OCI-LY1 (cell line): ENCODE results near the gene CRACDL.

Source experiments
- H2AFZ ChIP-seq: fragments of 200-600 bp; sonication (generic), shearing (Covaris generic); 2 replicates; pipeline ENCODE4 v1.6.0; 2014; ENCODE audit warnings: antibody characterized with exemption, mild to moderate bottlenecking, low read length
- H3F3A ChIP-seq: fragments of 200-600 bp; sonication (generic), shearing (Covaris generic); 2 replicates; pipeline ENCODE4 v1.6.0; 2014; ENCODE audit warnings: mild to moderate bottlenecking, antibody characterized with exemption, low read length, moderate library complexity; ENCODE audit not compliant: insufficient read depth
- H3K27ac ChIP-seq: fragments of 200-600 bp; sonication (generic); 2 replicates; pipeline ENCODE4 v1.5.1; 2014; ENCODE audit warnings: low read length, mixed run types, mild to moderate bottlenecking, low read depth; ENCODE audit not compliant: poor library complexity, severe bottlenecking
- H3K27me3 ChIP-seq: fragments of 200-600 bp; sonication (generic); 2 replicates; pipeline ENCODE4 v1.6.0; 2014; ENCODE audit warnings: antibody characterized with exemption, mild to moderate bottlenecking, low read length, moderate library complexity; ENCODE audit not compliant: insufficient read depth
- H3K36me3 ChIP-seq: fragments of 200-600 bp; sonication (generic); 2 replicates; pipeline ENCODE4 v1.6.1; 2014; ENCODE audit warnings: mild to moderate bottlenecking, antibody characterized with exemption, low read length, moderate library complexity, mixed read lengths; ENCODE audit not compliant: insufficient read depth
- H3K4me1 ChIP-seq: fragments of 200-600 bp; sonication (generic); 2 replicates; pipeline ENCODE4 v1.5.1; 2014; ENCODE audit warnings: mild to moderate bottlenecking, low read length, moderate library complexity; ENCODE audit not compliant: insufficient read depth, severe bottlenecking
- H3K4me2 ChIP-seq: fragments of 200-600 bp; sonication (generic), shearing (Covaris generic); 2 replicates; pipeline ENCODE4 v1.6.1; 2014; ENCODE audit warnings: low read length
- H3K4me3 ChIP-seq: fragments of 200-600 bp; sonication (generic); 2 replicates; pipeline ENCODE4 v1.5.1; 2014; ENCODE audit warnings: low read length, low read depth, mild to moderate bottlenecking, mixed read lengths; ENCODE audit not compliant: poor library complexity, severe bottlenecking
- H3K79me2 ChIP-seq: fragments of 200-600 bp; shearing (Covaris generic); 2 replicates; pipeline ENCODE4 v1.6.1; 2016; ENCODE audit warnings: mixed run types, low read length, mixed read lengths; ENCODE audit not compliant: insufficient read depth
- H3K9ac ChIP-seq: fragments of 200-600 bp; sonication (generic), shearing (Covaris generic); 2 replicates; pipeline ENCODE4 v1.6.1; 2014; ENCODE audit warnings: mild to moderate bottlenecking, low read length, mixed read lengths
- H3K9me2 ChIP-seq: fragments of 200-600 bp; sonication (generic), shearing (Covaris generic); 2 replicates; pipeline ENCODE4 v1.6.1; 2014; ENCODE audit warnings: low read depth, mild to moderate bottlenecking, low read length, mixed read lengths
- H3K9me3 ChIP-seq: fragments of 200-600 bp; shearing (Covaris generic); 2 replicates; pipeline ENCODE4 v1.6.1; 2014; ENCODE audit warnings: low read length, mixed read lengths
- H4K20me1 ChIP-seq: fragments of 200-600 bp; sonication (generic), shearing (Covaris generic); 2 replicates; pipeline ENCODE4 v1.6.0; 2016; ENCODE audit warnings: mild to moderate bottlenecking, low read length; ENCODE audit not compliant: insufficient read depth
- EZH2 ChIP-seq: fragments of 200-600 bp; sonication (generic), shearing (Covaris generic); IDR thresholded peaks from 2 replicates; pipeline ENCODE4 v1.8.0; 2017; ENCODE audit warnings: borderline replicate concordance, mixed run types, mild to moderate bottlenecking, antibody characterized with exemption, low read length, moderate library complexity, mixed read lengths
- TF ChIP-seq, protein P1 (sequence below): fragments of 200-600 bp; sonication (generic), shearing (Covaris generic); IDR thresholded peaks from 2 replicates; pipeline ENCODE4 v1.5.1; 2017; ENCODE audit warnings: mild to moderate bottlenecking, antibody characterized with exemption, low read length, moderate library complexity, mixed read lengths

The CRACDL gene

DNA sequence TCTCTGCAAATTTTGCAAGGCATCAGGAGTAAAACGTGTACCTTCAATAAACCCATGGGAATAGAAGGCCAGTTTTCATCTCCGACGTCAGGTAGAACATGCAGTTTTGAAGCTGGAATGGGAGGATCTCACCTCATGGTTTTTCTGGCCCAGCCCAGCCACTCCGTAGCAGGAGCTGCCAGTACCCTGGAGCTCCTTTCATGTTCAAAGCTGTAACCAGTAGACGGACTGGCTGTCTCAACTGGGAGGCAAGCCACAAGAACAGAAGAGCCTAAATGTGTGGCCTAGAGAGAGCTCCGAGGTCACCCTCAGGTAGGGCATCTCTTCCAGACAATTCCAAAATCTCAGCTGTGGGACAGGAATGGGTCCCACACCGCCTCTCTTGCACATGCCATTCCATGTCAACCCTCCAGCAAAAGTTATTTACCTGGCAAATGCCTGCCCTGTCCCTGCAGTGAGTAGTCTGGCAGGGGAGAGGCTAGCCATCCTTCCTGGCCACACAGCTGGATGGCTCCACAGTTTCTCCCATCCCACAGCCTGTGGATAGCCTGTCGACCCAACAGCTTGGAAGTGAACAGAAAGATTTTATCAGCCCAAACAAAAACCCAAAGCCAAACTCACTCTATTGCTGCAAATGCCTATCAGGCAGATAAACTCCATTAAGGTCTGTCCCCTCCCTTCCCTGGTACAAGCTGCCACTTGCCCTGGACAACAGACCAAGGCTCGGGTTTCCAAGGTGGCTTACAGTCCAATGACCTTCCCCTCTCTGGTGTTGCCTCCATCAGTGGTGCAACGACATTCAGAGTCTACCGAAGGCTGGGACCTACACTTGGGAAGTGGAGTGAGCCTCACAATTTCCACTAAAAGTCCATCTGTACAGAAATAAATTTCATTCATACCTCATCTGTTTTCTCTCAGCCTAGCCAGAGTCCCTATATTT is 27.8 kb downstream of the CRACDL start:
- H2AFZ ChIP-seq, result no peak overlapping the region
- no peaks in the 10 kb centered on the region for H3K9me3 ChIP-seq
- no peaks in the 10 kb centered on the region for H3K36me3 ChIP-seq
- H3K4me2 ChIP-seq, result peak overlapping the region; percentile 12; the same call in 1 of the 2 replicates
- no peaks in the 10 kb centered on the region for H4K20me1 ChIP-seq
- H3K4me1 ChIP-seq, result peaks cover 38% of the 10 kb centered on the region
- H3F3A ChIP-seq, result no peaks in the 10 kb centered on the region
- no peak overlapping the region for H3K9ac ChIP-seq
- peak overlapping the region; percentile 80 for H3K27ac ChIP-seq
- no peaks in the 10 kb centered on the region for H3K79me2 ChIP-seq
- TF ChIP-seq, protein P1, sequence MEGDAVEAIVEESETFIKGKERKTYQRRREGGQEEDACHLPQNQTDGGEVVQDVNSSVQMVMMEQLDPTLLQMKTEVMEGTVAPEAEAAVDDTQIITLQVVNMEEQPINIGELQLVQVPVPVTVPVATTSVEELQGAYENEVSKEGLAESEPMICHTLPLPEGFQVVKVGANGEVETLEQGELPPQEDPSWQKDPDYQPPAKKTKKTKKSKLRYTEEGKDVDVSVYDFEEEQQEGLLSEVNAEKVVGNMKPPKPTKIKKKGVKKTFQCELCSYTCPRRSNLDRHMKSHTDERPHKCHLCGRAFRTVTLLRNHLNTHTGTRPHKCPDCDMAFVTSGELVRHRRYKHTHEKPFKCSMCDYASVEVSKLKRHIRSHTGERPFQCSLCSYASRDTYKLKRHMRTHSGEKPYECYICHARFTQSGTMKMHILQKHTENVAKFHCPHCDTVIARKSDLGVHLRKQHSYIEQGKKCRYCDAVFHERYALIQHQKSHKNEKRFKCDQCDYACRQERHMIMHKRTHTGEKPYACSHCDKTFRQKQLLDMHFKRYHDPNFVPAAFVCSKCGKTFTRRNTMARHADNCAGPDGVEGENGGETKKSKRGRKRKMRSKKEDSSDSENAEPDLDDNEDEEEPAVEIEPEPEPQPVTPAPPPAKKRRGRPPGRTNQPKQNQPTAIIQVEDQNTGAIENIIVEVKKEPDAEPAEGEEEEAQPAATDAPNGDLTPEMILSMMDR, result no peak
- no peak for TF ChIP-seq EZH2
- no peaks in the 10 kb centered on the region for H3K9me2 ChIP-seq
- no peak overlapping the region for H3K4me3 ChIP-seq
- no peaks in the 10 kb centered on the region for H3K27me3 ChIP-seq

DNA sequence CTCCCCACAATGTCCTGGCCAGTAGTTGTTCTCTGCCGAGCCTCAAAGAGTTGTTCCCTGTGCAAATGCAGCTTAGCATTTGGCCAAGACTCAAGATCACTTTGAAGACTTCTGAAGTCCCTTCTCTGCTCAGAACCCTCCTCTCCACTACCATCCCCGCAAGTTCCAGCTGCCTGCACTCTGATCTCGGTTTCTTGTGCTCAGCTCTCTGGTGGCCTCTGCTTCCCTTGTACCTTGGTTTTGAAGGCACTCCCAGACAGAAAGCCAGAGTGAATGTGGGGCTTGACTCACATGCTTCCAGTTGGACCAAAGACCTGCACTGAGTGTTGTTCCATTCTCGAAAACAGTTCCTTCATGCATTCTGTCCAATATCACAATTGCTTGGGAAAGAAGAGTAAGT is 28.6 kb downstream of the CRACDL start:
- H3K4me2 ChIP-seq, result no peak overlapping the region
- no peak overlapping the region for H3K9ac ChIP-seq
- H3K79me2 ChIP-seq, result no peaks in the 10 kb centered on the region
- no peak overlapping the region for H3K4me3 ChIP-seq
- no peaks in the 10 kb centered on the region for H3K27me3 ChIP-seq
- no peaks in the 10 kb centered on the region for H3F3A ChIP-seq
- H4K20me1 ChIP-seq, result no peaks in the 10 kb centered on the region
- no peaks in the 10 kb centered on the region for H3K9me2 ChIP-seq
- H2AFZ ChIP-seq, result no peak overlapping the region
- no peaks in the 10 kb centered on the region for H3K36me3 ChIP-seq
- no peak overlapping the region for H3K27ac ChIP-seq
- H3K9me3 ChIP-seq, result no peaks in the 10 kb centered on the region
- TF ChIP-seq, protein P1, result no peak
- TF ChIP-seq EZH2, result no peak
- H3K4me1 ChIP-seq, result peaks cover 38% of the 10 kb centered on the region

DNA sequence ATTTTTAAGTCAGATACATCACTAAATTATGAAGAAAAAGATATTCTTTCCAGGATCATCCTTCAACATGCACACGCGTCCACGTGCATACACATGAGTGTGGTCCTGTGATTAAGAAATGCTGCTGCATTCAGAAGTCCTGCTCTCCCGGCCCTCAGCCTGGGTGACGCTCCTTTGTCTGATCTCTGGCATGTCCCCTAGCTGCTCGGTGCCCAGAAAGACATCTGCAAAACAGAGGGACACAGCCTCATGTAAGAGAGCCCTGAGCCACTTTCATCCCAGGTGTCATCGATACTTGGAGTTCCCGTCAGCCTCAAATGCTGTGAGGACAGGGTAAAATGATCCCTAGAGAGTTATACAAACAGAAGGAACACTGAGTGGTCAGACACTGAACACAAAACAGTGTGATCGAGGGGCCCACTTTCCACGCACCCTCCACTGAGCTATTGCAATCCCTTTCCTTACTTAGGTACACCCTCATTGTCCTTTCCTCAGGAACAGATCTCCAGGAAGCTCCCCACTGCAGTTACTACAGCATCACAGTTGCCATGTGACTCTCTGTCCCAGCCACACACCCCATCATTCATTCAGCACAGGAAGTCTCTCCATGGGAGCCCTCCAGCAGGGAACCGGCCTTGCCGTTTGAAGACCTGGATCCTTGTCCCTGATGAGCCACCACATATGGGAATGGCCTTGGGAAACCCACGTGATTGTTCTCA is 32.1 kb downstream of the CRACDL start:
- no peak overlapping the region for H3K9ac ChIP-seq
- no peaks in the 10 kb centered on the region for H4K20me1 ChIP-seq
- H2AFZ ChIP-seq, result no peak overlapping the region
- H3K9me3 ChIP-seq, result no peaks in the 10 kb centered on the region
- no peak overlapping the region for H3K4me2 ChIP-seq
- no peaks in the 10 kb centered on the region for H3F3A ChIP-seq
- no peak overlapping the region for H3K27ac ChIP-seq
- TF ChIP-seq, protein P1, result no peak
- no peak for TF ChIP-seq EZH2
- no peaks in the 10 kb centered on the region for H3K9me2 ChIP-seq
- no peak overlapping the region for H3K4me3 ChIP-seq
- no peaks in the 10 kb centered on the region for H3K36me3 ChIP-seq
- peaks cover 13% of the 10 kb centered on the region for H3K4me1 ChIP-seq
- no peaks in the 10 kb centered on the region for H3K79me2 ChIP-seq
- H3K27me3 ChIP-seq, result no peaks in the 10 kb centered on the region
